H1 (cell line): ENCODE measurements around the gene PRICKLE2. TPM values are rescaled to one million over a fixed set of nuclear protein-coding genes. Genes with fewer than 3 reads are reported as not detected.

Source experiments
- CTCF ChIA-PET: fragments of 300-600 bp; sonication (Branson Sonifier 250); formaldehyde crosslinking; loops from one replicate; lab custom pipeline; 2021; ENCODE audit not compliant: partially characterized antibody; lab: Charles Lee
- POLR2A ChIA-PET: fragments of 300-600 bp; sonication (Branson Sonifier 250); formaldehyde crosslinking; loops from one replicate; lab custom pipeline; 2021; ENCODE audit warnings: inconsistent platforms; ENCODE audit not compliant: partially characterized antibody; lab: Charles Lee
- DNase-seq, 2 experiments: peaks; one replicate each; pipeline versions ENCODE4 v3.0.0 to v3.0.0-alpha.2; 2010 to 2022; ENCODE audit warnings: low spot score in 2 of 2, low read depth in 1 of 2, mixed read lengths in 1 of 2
- FAIRE-seq: peaks from 2 replicates; lab custom pipeline; 2011; peaks lifted over from hg19 to GRCh38; lab: Jason Lieb, UNC
- H2AFZ ChIP-seq: 2 replicates; pipeline ENCODE4 v1.8.1; 2012; ENCODE audit warnings: low read length, inconsistent platforms
- H2AK5ac ChIP-seq: 2 replicates; pipeline ENCODE4 v1.6.1; 2013; ENCODE audit warnings: low read depth, low read length
- H2BK120ac ChIP-seq: replicated peaks from 2 replicates; pipeline ENCODE3; 2013; ENCODE audit warnings: low read depth, low read length, inconsistent platforms
- H2BK12ac ChIP-seq: 2 replicates; pipeline ENCODE4 v1.6.1; 2013; ENCODE audit warnings: low read depth, low read length
- H2BK15ac ChIP-seq: 2 replicates; pipeline ENCODE4 v1.6.1; 2013; ENCODE audit warnings: low read length
- H2BK20ac ChIP-seq: 2 replicates; pipeline ENCODE4 v1.6.1; 2013; ENCODE audit warnings: low read length
- H2BK5ac ChIP-seq: 2 replicates; pipeline ENCODE4 v1.6.1; 2013; ENCODE audit warnings: low read depth, low read length
- H3K14ac ChIP-seq: 2 replicates; pipeline ENCODE4 v1.6.1; 2013; ENCODE audit warnings: inconsistent platforms; ENCODE audit not compliant: insufficient read length
- H3K18ac ChIP-seq: 2 replicates; pipeline ENCODE4 v1.6.1; 2013; ENCODE audit warnings: low read length; ENCODE audit errors: extremely low read depth
- H3K23ac ChIP-seq: 2 replicates; pipeline ENCODE4 v1.6.1; 2013; ENCODE audit warnings: inconsistent platforms; ENCODE audit not compliant: insufficient read length
- H3K23me2 ChIP-seq: 2 replicates; pipeline ENCODE4 v1.6.1; 2013; ENCODE audit warnings: low read depth, low read length
- H3K27ac ChIP-seq: 2 replicates; pipeline ENCODE4 v1.6.1; 2011; ENCODE audit warnings: low read depth, low read length, inconsistent platforms
- H3K27me3 ChIP-seq, 4 experiments: replicated peaks in 1 of 4; 1 replicate in 1 of 4; 2 replicates in 3 of 4; pipeline versions ENCODE4 v1.6.1 to v1.8.1; 2011 to 2013; ENCODE audit warnings: low read length in 3 of 4, mild to moderate bottlenecking in 3 of 4, inconsistent platforms in 2 of 4, mixed read lengths in 2 of 4, moderate library complexity in 1 of 4; ENCODE audit not compliant: control insufficient read depth in 3 of 4, insufficient read depth in 3 of 4; ENCODE audit errors: extremely low read depth in 1 of 4
- H3K36me3 ChIP-seq, 4 experiments: 2 replicates each; pipeline versions ENCODE4 v1.6.1 to v1.8.1; 2011 to 2013; ENCODE audit warnings: mild to moderate bottlenecking in 4 of 4, low read length in 3 of 4, moderate library complexity in 2 of 4, control low read depth in 1 of 4, inconsistent platforms in 1 of 4; ENCODE audit not compliant: insufficient read depth in 4 of 4, control insufficient read depth in 2 of 4
- H3K4ac ChIP-seq: replicated peaks from 2 replicates; pipeline ENCODE3; 2013; ENCODE audit warnings: low read length, low read depth, mixed read lengths, inconsistent platforms; ENCODE audit not compliant: insufficient read length
- H3K4me1 ChIP-seq, 4 experiments: replicated peaks in 1 of 4; 1 replicate in 1 of 4; 2 replicates in 3 of 4; pipeline versions ENCODE4 v1.6.1 to v1.8.1; 2011 to 2013; ENCODE audit warnings: low read length in 3 of 4, inconsistent platforms in 2 of 4, mixed read lengths in 1 of 4; ENCODE audit not compliant: insufficient read depth in 4 of 4, control insufficient read depth in 3 of 4
- H3K4me2 ChIP-seq, 2 experiments: 2 replicates each; pipeline versions ENCODE4 v1.6.1 to v1.8.1; 2011 to 2013; ENCODE audit warnings: low read depth in 2 of 2, low read length in 2 of 2, control low read depth in 1 of 2, inconsistent platforms in 1 of 2, mild to moderate bottlenecking in 1 of 2; ENCODE audit not compliant: insufficient read depth in 1 of 2
- H3K4me3 ChIP-seq, 4 experiments: fragments of 200-600, 300-600 bp in 1 of 4; sonication (generic), shearing (Covaris generic), sonication (Bioruptor Twin) in 1 of 4; 2 replicates each; pipeline versions ENCODE4 v1.5.1 to v1.8.1; 2011 to 2016; ENCODE audit warnings: low read length in 4 of 4, low read depth in 3 of 4, control low read depth in 2 of 4, inconsistent platforms in 2 of 4, mild to moderate bottlenecking in 2 of 4, mixed read lengths in 1 of 4, moderate library complexity in 1 of 4; ENCODE audit not compliant: insufficient read depth in 2 of 4; ENCODE audit errors: extremely low read depth in 1 of 4
- H3K56ac ChIP-seq: replicated peaks from 2 replicates; pipeline ENCODE3; 2013; ENCODE audit warnings: low read depth, mild to moderate bottlenecking, mixed read lengths, low read length, inconsistent platforms; ENCODE audit not compliant: insufficient read length
- H3K79me1 ChIP-seq: 2 replicates; pipeline ENCODE4 v1.6.1; 2013; ENCODE audit warnings: low read depth, low read length, control low read depth
- H3K79me2 ChIP-seq, 2 experiments: 2 replicates each; pipeline versions ENCODE4 v1.6.1 to v1.8.1; 2012 to 2013; ENCODE audit warnings: low read length in 2 of 2, mild to moderate bottlenecking in 2 of 2, inconsistent platforms in 1 of 2; ENCODE audit not compliant: insufficient read depth in 2 of 2, control insufficient read depth in 1 of 2
- H3K9ac ChIP-seq, 4 experiments: replicated peaks in 1 of 4; 1 replicate in 1 of 4; 2 replicates in 3 of 4; pipeline versions ENCODE4 v1.6.1 to v1.8.1; 2011 to 2013; ENCODE audit warnings: low read depth in 3 of 4, low read length in 3 of 4, control low read depth in 2 of 4, mild to moderate bottlenecking in 2 of 4, moderate library complexity in 2 of 4, inconsistent platforms in 1 of 4; ENCODE audit errors: extremely low read depth in 1 of 4
- H3K9me3 ChIP-seq, 2 experiments: 2 replicates each; pipeline versions ENCODE4 v1.6.1 to v1.8.1; 2012 to 2013; ENCODE audit warnings: mild to moderate bottlenecking in 2 of 2, moderate library complexity in 2 of 2, control low read depth in 1 of 2, inconsistent platforms in 1 of 2, low read depth in 1 of 2, low read length in 1 of 2, mixed read lengths in 1 of 2; ENCODE audit not compliant: insufficient read depth in 2 of 2
- H4K20me1 ChIP-seq, 2 experiments: replicated peaks in 1 of 2; 2 replicates each; pipeline versions ENCODE3 to v1.8.1; 2011 to 2013; ENCODE audit warnings: inconsistent platforms in 2 of 2, low read length in 2 of 2, mild to moderate bottlenecking in 1 of 2; ENCODE audit not compliant: insufficient read depth in 2 of 2, control insufficient read depth in 1 of 2
- H4K5ac ChIP-seq: 2 replicates; pipeline ENCODE4 v1.6.1; 2013; ENCODE audit warnings: low read length, low read depth, mixed read lengths, inconsistent platforms; ENCODE audit not compliant: insufficient read length
- H4K8ac ChIP-seq: 2 replicates; pipeline ENCODE4 v1.8.0; 2013; ENCODE audit warnings: mild to moderate bottlenecking, moderate library complexity, low read length, inconsistent platforms; ENCODE audit not compliant: insufficient read depth; ENCODE audit errors: extremely low read depth
- H4K91ac ChIP-seq: replicated peaks from 2 replicates; pipeline ENCODE3; 2013; ENCODE audit warnings: low read length, mixed read lengths, inconsistent platforms; ENCODE audit not compliant: insufficient read length
- BACH1 ChIP-seq: IDR thresholded peaks from 2 replicates; pipeline ENCODE4 v1.6.1; 2012; ENCODE audit warnings: low read length, improper control_type of control experiment
- CEBPB ChIP-seq: IDR thresholded peaks from 2 replicates; pipeline ENCODE4 v1.6.1; 2012; ENCODE audit warnings: low read depth, low read length
- CHD1 ChIP-seq: IDR thresholded peaks from 2 replicates; pipeline ENCODE4 v1.6.1; 2012; ENCODE audit warnings: low read depth, low read length, improper control_type of control experiment
- CREB1 ChIP-seq: IDR thresholded peaks from 2 replicates; pipeline ENCODE4 v1.6.1; 2012; ENCODE audit warnings: inconsistent platforms
- CTBP2 ChIP-seq: IDR thresholded peaks from 2 replicates; pipeline ENCODE4 v1.7.0; 2011; ENCODE audit warnings: borderline replicate concordance, mild to moderate bottlenecking, moderate library complexity, mixed read lengths, low read length; ENCODE audit not compliant: insufficient read depth, insufficient read length
- EGR1 ChIP-seq: IDR thresholded peaks from 2 replicates; pipeline ENCODE4 v1.6.1; 2011; ENCODE audit warnings: low read depth, low read length, borderline replicate concordance
- HDAC2 ChIP-seq, 2 experiments: fragments of 300-600 bp in 1 of 2; sonication (generic) in 1 of 2; IDR thresholded peaks; 2 replicates each; pipeline ENCODE4 v1.6.1; 2011 to 2012; ENCODE audit warnings: low read depth in 2 of 2, low read length in 2 of 2, mild to moderate bottlenecking in 2 of 2, moderate library complexity in 2 of 2, borderline replicate concordance in 1 of 2, inconsistent platforms in 1 of 2
- RBBP5 ChIP-seq: IDR thresholded peaks from 2 replicates; pipeline ENCODE4 v1.7.1; 2012; ENCODE audit warnings: low read depth, mild to moderate bottlenecking, inconsistent platforms, low read length, moderate library complexity, borderline replicate concordance
- SIRT6 ChIP-seq: IDR thresholded peaks from one replicate; pipeline ENCODE4 v1.7.1; 2012; ENCODE audit warnings: low read length, inconsistent platforms
- SIX5 ChIP-seq: IDR thresholded peaks from 2 replicates; pipeline ENCODE4 v1.6.1; 2011; ENCODE audit warnings: mild to moderate bottlenecking, low read depth, low read length
- SP2 ChIP-seq: IDR thresholded peaks from 2 replicates; pipeline ENCODE4 v1.6.1; 2012; ENCODE audit warnings: mild to moderate bottlenecking, low read length, inconsistent platforms
- TAF1 ChIP-seq: IDR thresholded peaks from 2 replicates; pipeline ENCODE4 v1.6.1; 2011; ENCODE audit warnings: mild to moderate bottlenecking, low read depth, low read length
- WGBS, 2 experiments: shearing (Covaris generic) in 1 of 2; methylation state at CpG; one replicate each; pipeline versions ENCODE4 v1.1.6 to v1.1.7; 2013 to 2015; ENCODE audit warnings: low lambda C conversion rate in 2 of 2, mixed read lengths in 2 of 2, inconsistent platforms in 1 of 2, low coverage in 1 of 2, missing lambda C conversion rate in 1 of 2; ENCODE audit not compliant: insufficient replicate concordance in 2 of 2, insufficient coverage in 1 of 2, insufficient read length in 1 of 2; ENCODE audit errors: extremely low coverage in 1 of 2, missing lambda C conversion rate in 1 of 2; 5-methylcytosine and 5-hydroxymethylcytosine counted together
- polyA plus RNA-seq, 7 experiments: library from polyadenylated mRNA; depleted of rRNA in 3 of 7; stranded (reverse) in 5 of 7; unstranded in 2 of 7; fragments of >200 nt in 5 of 7; fragments of 200-250 nt in 2 of 7; gene quantifications; 1 replicate in 5 of 7; 2 replicates in 1 of 7; 4 replicates in 1 of 7; pipeline versions ENCODE4 v1.2.1 to v1.2.3, GENCODE V29; 2011 to 2013; ENCODE audit warnings: missing spikeins in 2 of 7, mixed read lengths in 2 of 7
- total RNA-seq: library from RNA; stranded (reverse); fragmentation: NEBNext Ultra II Directional; extraction: Animal tissue kit (Norgen Biotek cat#: 25700); gene quantifications from 2 replicates; pipeline ENCODE4 v1.2.1, GENCODE V29; 2021
- TF ChIP-seq, protein P1 (sequence below): IDR thresholded peaks from 2 replicates; pipeline ENCODE4 v1.6.1; 2012; ENCODE audit warnings: low read length, inconsistent platforms

The PRICKLE2 gene
- total and polyA plus RNA-seq, 2 of the 8 experiments (the other 6 are each of a cell fraction or from before 2014, with no cell fraction given) = 2.9 to 8.0 TPM

DNA sequence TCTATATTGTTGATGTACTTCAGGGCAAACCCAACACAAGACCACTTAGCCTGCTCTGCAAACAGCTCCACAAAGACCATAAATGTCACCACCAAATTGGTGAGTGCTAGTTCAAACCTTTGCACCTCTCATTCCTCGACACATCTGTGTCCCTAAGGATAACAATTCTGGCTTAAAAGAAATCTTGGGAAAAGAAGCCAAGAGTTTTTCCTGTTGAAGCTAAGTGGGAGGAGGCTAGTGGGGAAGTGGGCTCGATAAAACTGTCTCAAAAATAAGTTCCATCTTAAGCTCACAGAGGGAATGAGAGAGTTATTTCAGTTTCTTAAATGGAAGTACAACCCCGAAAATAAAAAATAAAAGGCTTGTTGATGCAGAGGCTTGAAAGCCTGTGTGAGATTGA lies 40.4 kb upstream of the PRICKLE2 start:
- Histone ChIP-seq H2BK120ac (no peak overlapping the region), H3K14ac (no peak overlapping the region), H4K91ac (no peak overlapping the region), H2AK5ac (no peak overlapping the region), H2BK5ac (no peak overlapping the region), H3K4ac (no peak overlapping the region), H3K4me1 (peaks cover 0 to 18% (median 9%) of the 10 kb centered on the region in 4 experiments; a peak in 4 of 7 replicates), H3K79me2 (no peaks in the 10 kb centered on the region), H3K56ac (no peak overlapping the region), H3K4me2 (no peak overlapping the region; a peak in 1 of 4 replicates), H3K79me1 (no peaks in the 10 kb centered on the region), H3K9ac (no peak overlapping the region), H3K27ac (no peak overlapping the region), H2BK20ac (no peak overlapping the region), H3K36me3 (no peaks in the 10 kb centered on the region), H3K4me3 (no peak overlapping the region), H3K18ac (no peak overlapping the region), H3K9me3 (peaks cover 0 to 3% of the 10 kb centered on the region in 2 experiments; a peak in 1 of 4 replicates), H3K27me3 (no peaks in the 10 kb centered on the region), H4K5ac (no peak overlapping the region), H2AFZ (no peak overlapping the region), H2BK12ac (no peak overlapping the region), H3K23me2 (no peaks in the 10 kb centered on the region), H3K23ac (no peak overlapping the region), H4K20me1 (no peaks in the 10 kb centered on the region), H2BK15ac (no peak overlapping the region), H4K8ac (no peak overlapping the region)
- CTCF ChIA-PET = interaction anchor here (0.6 to 4.0 kb wide), 7 partner anchors 12 to 264 kb away, joined by 3 to 20 read pairs (median 3); no protein-coding TSS in a partner anchor
- DNase-seq (no peak), FAIRE-seq (no peak)
- POLR2A ChIA-PET = no interaction called here
- 88% methylated on average over 3 of the region's 3 CpGs; no CpG with 5 or more reads in 1 of the 2 experiments for WGBS, 2 experiments
- no peak for TF ChIP-seq SIX5
- TF ChIP-seq SIRT6 = no peak
- TF ChIP-seq EGR1 = no peak
- no peak for TF ChIP-seq CTBP2
- no peak for TF ChIP-seq RBBP5
- TF ChIP-seq, protein P1, sequence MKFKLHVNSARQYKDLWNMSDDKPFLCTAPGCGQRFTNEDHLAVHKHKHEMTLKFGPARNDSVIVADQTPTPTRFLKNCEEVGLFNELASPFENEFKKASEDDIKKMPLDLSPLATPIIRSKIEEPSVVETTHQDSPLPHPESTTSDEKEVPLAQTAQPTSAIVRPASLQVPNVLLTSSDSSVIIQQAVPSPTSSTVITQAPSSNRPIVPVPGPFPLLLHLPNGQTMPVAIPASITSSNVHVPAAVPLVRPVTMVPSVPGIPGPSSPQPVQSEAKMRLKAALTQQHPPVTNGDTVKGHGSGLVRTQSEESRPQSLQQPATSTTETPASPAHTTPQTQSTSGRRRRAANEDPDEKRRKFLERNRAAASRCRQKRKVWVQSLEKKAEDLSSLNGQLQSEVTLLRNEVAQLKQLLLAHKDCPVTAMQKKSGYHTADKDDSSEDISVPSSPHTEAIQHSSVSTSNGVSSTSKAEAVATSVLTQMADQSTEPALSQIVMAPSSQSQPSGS = no peak
- no peak for TF ChIP-seq SP2
- TF ChIP-seq BACH1 = no peak
- no peak for TF ChIP-seq TAF1
- no peak for TF ChIP-seq CEBPB
- TF ChIP-seq HDAC2 (IDR thresholded peaks at IDR 0.05; ENCODE audit: borderline replicate concordance in 1 of 2, low read depth in 2 of 2, low read length in 2 of 2) = no peak
- no peak for TF ChIP-seq CHD1
- no peak for TF ChIP-seq CREB1
